Lung (tissue), 12 donors: ENCODE data around the gene CD4. TPM values are rescaled to one million over a fixed set of nuclear protein-coding genes. Genes with fewer than 3 reads are reported as not detected.

Experiments used
- ATAC-seq: fragments of 200-7000 bp; cut with Tn5 transposase; one replicate; pipeline ENCODE4 v1.9.1; 2020; ENCODE audit warnings: moderate number of reproducible peaks; ENCODE audit not compliant: insufficient read depth, low FRiP score
- DNase-seq, 3 donors: peaks; one replicate each; pipeline ENCODE4 v3.0.0-alpha.2; 2013 to 2017
- H3K27ac ChIP-seq, 2 donors: one replicate each; pipeline ENCODE4 v1.5.1; 2013; ENCODE audit warnings: mild to moderate bottlenecking in 2 of 2, moderate library complexity in 2 of 2, control low read depth in 1 of 2, inconsistent platforms in 1 of 2, low read depth in 1 of 2, low read length in 1 of 2
- H3K27me3 ChIP-seq, 3 donors: one replicate each; pipeline ENCODE4 v1.5.1; 2013; ENCODE audit warnings: low read length in 2 of 3; ENCODE audit not compliant: control insufficient read depth in 3 of 3, insufficient read depth in 3 of 3
- H3K36me3 ChIP-seq, 4 donors: one replicate each; pipeline ENCODE4 v1.5.1; 2013; ENCODE audit warnings: low read length in 4 of 4, mild to moderate bottlenecking in 1 of 4, moderate library complexity in 1 of 4; ENCODE audit not compliant: control insufficient read depth in 4 of 4, insufficient read depth in 4 of 4
- H3K4me1 ChIP-seq, 5 donors: one replicate each; pipeline ENCODE4 v1.5.1; 2013; ENCODE audit warnings: low read length in 5 of 5, mild to moderate bottlenecking in 2 of 5, moderate library complexity in 1 of 5; ENCODE audit not compliant: control insufficient read depth in 5 of 5, insufficient read depth in 5 of 5
- H3K4me3 ChIP-seq: one replicate; pipeline ENCODE4 v1.5.1; 2013; ENCODE audit warnings: mild to moderate bottlenecking, control low read depth, moderate library complexity
- H3K9ac ChIP-seq, 2 donors: one replicate each; pipeline ENCODE4 v1.5.1; 2013; ENCODE audit warnings: low read length in 2 of 2, control low read depth in 1 of 2; ENCODE audit not compliant: insufficient read depth in 1 of 2
- H3K9me3 ChIP-seq, 4 donors: one replicate each; pipeline ENCODE4 v1.5.1; 2013; ENCODE audit warnings: low read length in 3 of 4, mild to moderate bottlenecking in 1 of 4, moderate library complexity in 1 of 4; ENCODE audit not compliant: control insufficient read depth in 4 of 4, insufficient read depth in 3 of 4
- WGBS, 2 donors: extraction: QIAGEN DNeasy Blood & Tissue Kit; methylation state at CpG; one replicate each; pipeline ENCODE4 v1.1.7; 2013; 5-methylcytosine and 5-hydroxymethylcytosine counted together
- polyA plus RNA-seq, 2 donors: library from polyadenylated mRNA; stranded (reverse); fragments of 200-250 nt; gene quantifications; one replicate each; pipeline ENCODE4 v1.2.1, GENCODE V29; 2013
- total RNA-seq, 2 donors: library from RNA; depleted of rRNA in 1 of 2; stranded (reverse); fragments of >200 nt in 1 of 2; gene quantifications; one replicate each; pipeline ENCODE4 v1.2.1, GENCODE V29; 2014 to 2021
- TF ChIP-seq, protein P1 (sequence below): IDR thresholded peaks from 2 replicates; pipeline ENCODE4 v1.5.1; 2012; ENCODE audit warnings: mild to moderate bottlenecking; ENCODE audit errors: control extremely low read depth, extremely low read depth
- donor health status: control.
- donor health status: control.
- donor health status: Bipolar disorder and iron deficiency.
- donor health status: healthy.
- donor health status: DM: yes; HTN: yes; CAD: no.

CD4 gene
- total and polyA plus RNA-seq, 4 donors = 20.6 to 83.7 (median 53.0) TPM

DNA sequence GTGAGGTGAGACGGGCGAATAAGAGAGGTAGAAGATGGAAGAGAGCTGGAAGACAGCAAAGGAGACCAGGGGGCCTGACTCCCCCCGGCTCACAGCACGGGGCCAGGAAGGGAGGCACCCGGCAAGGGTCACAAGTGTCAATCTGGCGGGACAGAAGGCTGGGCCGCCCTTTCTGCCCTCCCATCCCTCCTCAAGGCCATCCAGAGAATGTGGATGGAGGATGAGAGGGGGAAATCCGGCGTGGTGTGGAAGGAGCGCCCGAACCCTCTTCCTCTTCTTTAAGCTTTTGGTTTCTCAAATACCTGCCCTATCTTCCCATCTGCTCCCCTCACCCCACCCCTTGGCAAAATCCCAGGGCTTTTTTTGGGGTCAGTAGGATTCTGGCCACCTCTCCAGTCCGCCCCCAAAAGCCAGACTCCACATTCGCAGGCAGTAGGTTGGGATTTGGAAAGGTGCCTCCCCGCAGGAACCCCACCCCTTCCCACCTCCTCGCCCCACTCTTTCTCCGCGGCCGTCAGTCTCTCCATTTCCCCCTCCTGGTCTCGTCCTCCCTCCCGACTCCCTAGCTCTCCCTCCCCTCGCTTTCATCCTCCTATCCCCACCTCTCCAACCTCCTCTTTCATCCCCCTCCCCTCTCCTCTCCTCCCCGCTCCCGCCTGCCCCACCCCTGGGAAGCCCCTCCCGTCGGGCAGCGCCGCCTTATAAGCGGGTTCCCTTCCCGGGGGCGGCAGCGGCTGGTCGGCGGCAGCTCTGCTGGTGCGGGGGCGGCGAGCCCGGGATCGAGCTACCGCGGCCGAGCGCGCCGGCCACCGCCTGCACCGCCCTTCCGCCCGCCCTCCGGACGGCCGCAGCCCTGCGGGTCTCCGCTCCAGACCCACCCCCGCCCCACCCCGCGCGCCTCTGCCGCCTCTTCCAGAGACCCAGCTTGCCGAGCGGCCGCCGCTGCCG is 23.4 kb upstream of the CD4 start, which contains the start of gene PTMS:
PTMS (plus strand) TSS at position 730 of the 948 bp plus-strand sequence. CDS start 343 bp downstream, outside the sequence.
- TF ChIP-seq, protein P1, sequence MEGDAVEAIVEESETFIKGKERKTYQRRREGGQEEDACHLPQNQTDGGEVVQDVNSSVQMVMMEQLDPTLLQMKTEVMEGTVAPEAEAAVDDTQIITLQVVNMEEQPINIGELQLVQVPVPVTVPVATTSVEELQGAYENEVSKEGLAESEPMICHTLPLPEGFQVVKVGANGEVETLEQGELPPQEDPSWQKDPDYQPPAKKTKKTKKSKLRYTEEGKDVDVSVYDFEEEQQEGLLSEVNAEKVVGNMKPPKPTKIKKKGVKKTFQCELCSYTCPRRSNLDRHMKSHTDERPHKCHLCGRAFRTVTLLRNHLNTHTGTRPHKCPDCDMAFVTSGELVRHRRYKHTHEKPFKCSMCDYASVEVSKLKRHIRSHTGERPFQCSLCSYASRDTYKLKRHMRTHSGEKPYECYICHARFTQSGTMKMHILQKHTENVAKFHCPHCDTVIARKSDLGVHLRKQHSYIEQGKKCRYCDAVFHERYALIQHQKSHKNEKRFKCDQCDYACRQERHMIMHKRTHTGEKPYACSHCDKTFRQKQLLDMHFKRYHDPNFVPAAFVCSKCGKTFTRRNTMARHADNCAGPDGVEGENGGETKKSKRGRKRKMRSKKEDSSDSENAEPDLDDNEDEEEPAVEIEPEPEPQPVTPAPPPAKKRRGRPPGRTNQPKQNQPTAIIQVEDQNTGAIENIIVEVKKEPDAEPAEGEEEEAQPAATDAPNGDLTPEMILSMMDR = no peak
- no peaks in the 10 kb centered on the region for H3K27me3 ChIP-seq
- H3K27ac ChIP-seq = peak within 1 kb of the TSS; percentile 81 to 95
- peak; percentile 49 for ATAC-seq
- H3K36me3 ChIP-seq = peaks cover 0 to 15% (median 9%) of the 10 kb centered on the region in 4 donors
- H3K4me1 ChIP-seq = peaks cover 10 to 47% (median 31%) of the 10 kb centered on the region in 5 donors
- DNase-seq = peak; percentile 94 to 97 (median 95)
- H3K9ac ChIP-seq = peak within 1 kb of the TSS in 1 of 2 donors; percentile 76
- no peaks in the 10 kb centered on the region for H3K9me3 ChIP-seq
- WGBS, 2 donors = 3% methylated on average over 44 to 63 of the region's 63 CpGs
- peak within 1 kb of the TSS; percentile 62 for H3K4me3 ChIP-seq

DNA sequence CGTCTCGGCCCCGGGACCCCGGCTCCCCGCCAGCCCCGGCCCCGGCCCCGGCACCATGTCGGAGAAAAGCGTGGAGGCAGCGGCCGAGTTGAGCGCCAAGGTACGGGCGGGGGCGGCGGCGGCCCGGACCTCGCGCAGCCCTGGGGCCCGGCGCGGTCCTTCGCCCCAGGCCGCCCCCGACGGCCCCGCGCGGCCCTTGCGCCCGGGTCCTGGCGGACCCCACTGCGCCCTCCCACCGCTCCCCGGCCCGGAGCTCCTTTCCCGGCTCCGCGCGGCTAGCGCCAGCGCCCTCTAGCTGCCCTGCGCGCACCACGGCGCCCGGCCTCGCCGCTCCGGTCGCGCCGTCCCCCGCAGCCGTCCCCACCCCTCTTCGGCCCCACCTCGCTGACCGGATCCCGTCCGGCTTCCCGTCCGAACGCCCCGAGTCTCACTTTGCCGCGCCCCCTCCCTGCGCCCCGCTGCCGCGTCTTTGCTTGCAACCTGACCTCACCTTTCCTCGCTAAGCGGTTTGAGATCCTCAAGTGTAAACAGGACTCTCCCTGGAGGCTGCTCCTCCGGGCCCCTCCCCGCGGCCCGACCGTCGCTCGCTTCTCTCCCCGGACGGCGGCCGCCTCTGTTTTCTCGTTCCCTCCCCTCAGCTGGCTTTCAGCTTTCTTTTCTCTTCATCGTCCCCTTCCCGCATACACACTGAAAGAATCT is 22.5 kb upstream of the CD4 start:
- H3K27me3 ChIP-seq = no peaks in the 10 kb centered on the region
- H3K4me3 ChIP-seq = peak overlapping the region; percentile 62
- peaks cover 0 to 24% (median 13%) of the 10 kb centered on the region in 4 donors for H3K36me3 ChIP-seq
- DNase-seq (peak; percentile 80 to 88 (median 82)), ATAC-seq (peak; percentile 54)
- no peaks in the 10 kb centered on the region for H3K9me3 ChIP-seq
- H3K9ac ChIP-seq = peak overlapping the region in 1 of 2 donors; percentile 56
- WGBS, 2 donors = 1% methylated on average over 70 to 88 of the region's 88 CpGs
- H3K27ac ChIP-seq = peak overlapping the region; percentile 81 to 95
- TF ChIP-seq, protein P1 = peak; percentile 68
- H3K4me1 ChIP-seq = peaks cover 10 to 51% (median 31%) of the 10 kb centered on the region in 5 donors

DNA sequence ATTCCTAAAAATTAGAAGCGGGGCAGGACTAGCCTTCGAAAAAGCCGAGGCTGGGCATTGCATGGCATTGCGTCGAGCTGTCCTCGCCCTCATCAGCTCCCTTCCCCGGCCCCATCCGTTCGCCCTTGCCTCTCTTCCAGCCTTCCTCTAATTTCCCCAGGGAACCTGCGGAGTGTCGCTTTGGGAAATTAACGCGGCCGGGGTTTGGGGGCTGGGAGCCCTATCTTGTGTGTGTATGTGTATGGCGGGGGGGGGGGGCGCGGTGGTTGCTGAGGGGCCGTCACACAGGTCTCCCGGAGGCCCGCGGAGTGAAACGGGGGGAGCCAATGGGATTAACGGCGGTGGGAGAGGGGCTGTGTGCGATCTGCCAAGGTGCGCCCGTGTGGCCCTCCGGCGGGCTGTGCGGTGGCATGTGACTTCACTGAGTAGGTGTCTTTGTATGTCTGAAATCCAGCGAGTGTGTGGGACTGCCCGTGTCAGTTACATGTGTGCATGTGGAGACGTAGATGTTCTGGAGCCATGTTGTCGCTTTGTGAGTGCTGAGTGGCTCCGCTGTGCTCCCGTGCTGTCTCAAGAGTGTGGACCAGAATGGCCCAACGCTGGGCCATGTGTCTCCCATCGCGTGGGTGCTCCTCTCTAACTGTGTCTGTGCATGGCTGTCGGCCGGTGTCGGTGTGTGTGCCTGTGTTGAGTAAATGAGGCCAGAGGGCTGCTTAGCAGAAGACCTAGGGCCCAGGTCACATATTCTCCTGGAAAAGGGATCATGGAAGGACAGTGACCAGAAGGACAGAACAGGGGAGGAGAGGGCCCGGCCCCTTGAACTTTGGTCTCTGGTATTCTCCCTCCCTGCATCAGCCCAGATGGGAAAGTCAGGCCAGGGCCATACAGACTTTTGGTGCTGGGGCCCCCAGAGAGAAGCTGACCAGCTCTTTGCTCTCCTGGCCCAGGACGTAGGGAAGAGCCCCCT is 21.7 kb upstream of the CD4 start:
- Histone ChIP-seq H3K9ac (peak overlapping the region in 1 of 2 donors; percentile 91), H3K36me3 (peaks cover 0 to 26% (median 14%) of the 10 kb centered on the region in 4 donors), H3K27ac (peak overlapping the region; percentile 81 to 95), H3K4me3 (peak overlapping the region; percentile 62), H3K9me3 (no peaks in the 10 kb centered on the region), H3K4me1 (peaks cover 10 to 54% (median 33%) of the 10 kb centered on the region in 5 donors), H3K27me3 (no peaks in the 10 kb centered on the region)
- DNase-seq (peak in 2 of 3 donors; percentile 33 to 48), ATAC-seq (no peak)
- TF ChIP-seq, protein P1 = no peak
- WGBS, 2 donors = 14 to 37% methylated on average over 41 to 44 of the region's 44 CpGs
